Skin of body (tissue), 2 donors: ENCODE results near the gene LILRA2. TPM values are rescaled to one million over a fixed set of nuclear protein-coding genes. Genes with fewer than 3 reads are reported as not detected.
"Not testable (repeated sequence)": the region's sequence is repeated elsewhere in the genome, so short reads cannot be mapped to it uniquely, and the experiment has no call there.

Experiments
- DNase-seq: peaks from one replicate; lab custom pipeline; 2025; lab: John Stamatoyannopoulos, UW
- total RNA-seq: library from RNA; depleted of rRNA; stranded (reverse); fragments of >200 nt; gene quantifications from one replicate; pipeline ENCODE4 v1.2.3, GENCODE V29; 2014

The LILRA2 gene
- total RNA-seq, 1 donor from 2014 or later = 1.1 TPM

- not testable (repeated sequence) for DNase-seq
These were observed 1.6 kb upstream of the LILRA2 start for GRCh38 chr19:54571715-54572615.

DNA sequence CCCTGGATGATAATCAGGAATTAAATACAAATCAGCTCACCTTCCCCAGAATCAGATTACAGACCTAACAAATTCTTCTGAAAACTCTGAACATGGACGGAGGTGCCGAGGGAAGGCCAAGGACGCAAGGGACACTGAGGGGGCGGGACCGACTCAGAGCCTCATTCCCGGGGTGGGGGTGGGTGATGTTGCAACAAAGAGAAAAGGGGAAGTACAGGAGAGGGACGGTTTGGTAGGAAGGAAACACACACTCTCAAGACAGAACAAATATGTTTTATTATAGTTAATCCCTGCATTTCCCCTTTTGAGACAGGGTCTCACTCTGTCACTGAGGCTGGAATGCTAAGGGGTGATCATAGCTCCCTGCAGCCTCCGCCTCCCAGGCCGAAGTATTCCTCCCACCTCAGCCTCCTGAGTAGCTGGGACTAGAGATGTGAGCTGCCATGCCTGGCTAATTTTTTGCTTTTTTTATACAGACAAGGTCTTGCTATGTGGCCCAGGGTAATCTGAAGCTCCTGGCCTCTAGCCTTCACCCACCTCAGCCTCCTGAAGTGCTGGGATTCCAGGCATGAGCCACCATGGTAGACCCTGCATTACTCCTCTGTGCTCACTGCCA lies 786 bp upstream of the LILRA2 start:
- no peak for DNase-seq

- DNase-seq = no peak
These were observed 461 bp downstream of the LILRA2 start for GRCh38 chr19:54574051-54574450.

DNA sequence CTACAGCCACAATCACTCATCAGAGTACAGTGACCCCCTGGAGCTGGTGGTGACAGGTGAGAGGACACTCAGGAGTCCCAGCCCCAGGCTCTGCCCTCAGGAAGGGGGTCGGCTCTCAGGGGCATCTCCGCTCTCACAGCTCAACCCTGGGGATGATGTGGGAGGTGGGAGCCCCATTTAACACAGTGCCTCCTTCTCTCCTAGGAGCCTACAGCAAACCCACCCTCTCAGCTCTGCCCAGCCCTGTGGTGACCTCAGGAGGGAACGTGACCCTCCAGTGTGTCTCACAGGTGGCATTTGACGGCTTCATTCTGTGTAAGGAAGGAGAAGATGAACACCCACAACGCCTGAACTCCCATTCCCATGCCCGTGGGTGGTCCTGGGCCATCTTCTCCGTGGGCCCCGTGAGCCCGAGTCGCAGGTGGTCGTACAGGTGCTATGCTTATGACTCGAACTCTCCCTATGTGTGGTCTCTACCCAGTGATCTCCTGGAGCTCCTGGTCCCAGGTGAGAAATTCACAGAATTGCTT lies 1.0 kb downstream of the LILRA2 start:
- DNase-seq = no peak

GRCh38 chr19:54575205-54575604 lies 1.6 kb downstream of the LILRA2 start:
- DNase-seq = not testable (repeated sequence)

- DNase-seq = no peak
These were observed 2.9 kb downstream of the LILRA2 start for GRCh38 chr19:54576411-54576976.

GRCh38 chr19:54577334-54577733 lies 3.7 kb downstream of the LILRA2 start:
- DNase-seq = no peak

DNA sequence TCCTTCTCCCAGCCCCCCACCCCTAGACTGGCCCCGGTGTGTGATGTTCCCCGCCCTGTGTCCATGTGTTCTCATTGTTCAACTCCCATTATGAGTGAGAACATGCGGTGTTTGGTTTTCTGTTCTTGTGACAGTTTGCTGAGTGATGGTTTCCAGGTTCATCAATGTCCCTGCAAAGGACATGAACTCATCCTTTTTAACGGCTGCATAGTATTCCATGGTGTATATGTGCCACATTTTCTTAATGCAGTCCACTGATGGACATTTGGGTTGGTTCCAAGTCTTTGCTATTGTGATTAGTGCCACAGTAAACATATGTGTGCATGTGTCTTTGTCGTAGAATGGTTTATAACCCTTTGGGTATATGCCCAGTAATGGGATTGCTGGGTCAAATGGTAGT lies 4.7 kb downstream of the LILRA2 start:
- not testable (repeated sequence) for DNase-seq

GRCh38 chr19:54586397-54586796 lies 12.8 kb downstream of the LILRA2 start:
- no peak for DNase-seq

DNA sequence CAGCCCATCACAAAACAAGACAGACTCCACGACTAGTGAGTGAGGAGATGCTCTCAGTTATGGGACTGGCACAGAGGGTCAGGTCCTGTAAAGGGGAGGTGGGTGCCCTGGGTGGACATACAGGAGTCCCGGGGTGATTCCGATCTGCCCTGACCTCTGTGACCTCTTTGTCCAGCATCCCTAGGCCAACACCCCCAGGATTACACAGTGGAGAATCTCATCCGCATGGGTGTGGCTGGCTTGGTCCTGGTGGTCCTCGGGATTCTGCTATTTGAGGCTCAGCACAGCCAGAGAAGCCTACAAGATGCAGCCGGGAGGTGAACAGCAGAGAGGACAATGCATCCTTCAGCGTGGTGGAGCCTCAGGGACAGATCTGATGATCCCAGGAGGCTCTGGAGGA lies 13.4 kb downstream of the LILRA2 start:
- DNase-seq = no peak

DNA sequence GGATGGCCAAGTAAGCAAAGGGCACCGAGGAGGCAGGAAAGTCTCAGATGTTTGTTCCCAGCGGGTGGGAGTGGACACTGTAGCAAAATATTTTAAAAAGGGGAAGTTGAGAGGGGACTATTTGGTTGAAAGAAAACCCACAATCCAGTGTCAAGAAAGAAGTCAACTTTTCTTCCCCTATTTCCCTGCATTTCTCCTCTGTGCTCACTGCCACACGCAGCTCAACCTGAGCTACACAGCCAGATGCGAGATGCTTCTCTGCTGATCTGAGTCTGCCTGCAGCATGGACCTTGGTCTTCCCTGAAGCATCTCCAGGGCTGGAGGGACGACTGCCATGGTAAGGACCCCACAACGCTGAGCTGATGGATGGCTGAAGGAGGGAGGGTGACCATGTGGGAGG lies 19.9 kb downstream of the LILRA2 start, which contains the start of gene LILRA1:
LILRA1 (plus strand) TSS at position 188 of the 400 bp plus-strand sequence. CDS start 613 bp downstream, outside the sequence.
- not testable (repeated sequence) for DNase-seq

GRCh38 chr19:54593931-54594626 lies 20.5 kb downstream of the LILRA2 start:
- DNase-seq = not testable (repeated sequence)

GRCh38 chr19:54594737-54595136 lies 21.1 kb downstream of the LILRA2 start:
- DNase-seq = no peak

DNA sequence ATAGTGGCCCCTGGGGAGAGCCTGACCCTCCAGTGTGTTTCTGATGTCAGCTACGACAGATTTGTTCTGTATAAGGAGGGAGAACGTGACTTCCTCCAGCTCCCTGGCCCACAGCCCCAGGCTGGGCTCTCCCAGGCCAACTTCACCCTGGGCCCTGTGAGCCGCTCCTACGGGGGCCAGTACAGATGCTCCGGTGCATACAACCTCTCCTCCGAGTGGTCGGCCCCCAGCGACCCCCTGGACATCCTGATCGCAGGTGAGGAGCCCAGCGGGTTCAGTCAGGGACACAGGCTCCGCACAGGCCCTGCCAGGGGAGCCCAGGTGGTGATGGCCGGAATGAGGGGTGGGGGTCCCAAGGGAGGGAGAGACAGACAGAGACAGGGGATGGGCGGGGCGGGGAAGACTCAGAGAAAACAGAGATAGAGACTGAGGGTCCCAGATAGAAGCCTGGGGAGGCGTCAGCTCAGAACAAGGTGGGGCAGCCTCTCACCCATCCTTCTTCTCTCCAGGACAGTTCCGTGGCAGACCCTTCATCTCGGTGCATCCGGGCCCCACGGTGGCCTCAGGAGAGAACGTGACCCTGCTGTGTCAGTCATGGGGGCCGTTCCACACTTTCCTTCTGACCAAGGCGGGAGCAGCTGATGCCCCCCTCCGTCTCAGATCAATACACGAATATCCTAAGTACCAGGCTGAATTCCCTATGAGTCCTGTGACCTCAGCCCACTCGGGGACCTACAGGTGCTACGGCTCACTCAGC lies 22.3 kb downstream of the LILRA2 start:
- not testable (repeated sequence) for DNase-seq

GRCh38 chr19:54600212-54600611 lies 26.6 kb downstream of the LILRA2 start:
- DNase-seq = no peak

DNA sequence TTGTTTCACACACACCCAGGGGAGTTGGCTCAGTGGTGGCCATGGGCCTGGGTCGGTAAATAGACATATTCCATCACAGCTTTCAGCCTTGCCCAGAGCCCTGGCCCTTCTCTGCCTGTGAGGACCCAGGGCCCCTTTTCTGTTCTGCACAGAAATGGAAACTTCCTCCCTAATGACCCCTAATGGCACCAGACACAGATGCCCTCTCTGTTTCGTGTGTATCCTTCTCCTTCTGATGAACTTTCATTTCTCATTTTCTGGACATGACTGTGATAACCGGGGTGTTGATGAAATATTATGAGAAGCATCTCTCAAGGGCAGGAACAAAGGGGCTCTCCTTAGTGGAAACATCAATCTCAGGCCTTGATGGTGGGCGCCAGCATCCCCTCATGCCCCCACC lies 32.6 kb downstream of the LILRA2 start:
- no peak for DNase-seq

DNA sequence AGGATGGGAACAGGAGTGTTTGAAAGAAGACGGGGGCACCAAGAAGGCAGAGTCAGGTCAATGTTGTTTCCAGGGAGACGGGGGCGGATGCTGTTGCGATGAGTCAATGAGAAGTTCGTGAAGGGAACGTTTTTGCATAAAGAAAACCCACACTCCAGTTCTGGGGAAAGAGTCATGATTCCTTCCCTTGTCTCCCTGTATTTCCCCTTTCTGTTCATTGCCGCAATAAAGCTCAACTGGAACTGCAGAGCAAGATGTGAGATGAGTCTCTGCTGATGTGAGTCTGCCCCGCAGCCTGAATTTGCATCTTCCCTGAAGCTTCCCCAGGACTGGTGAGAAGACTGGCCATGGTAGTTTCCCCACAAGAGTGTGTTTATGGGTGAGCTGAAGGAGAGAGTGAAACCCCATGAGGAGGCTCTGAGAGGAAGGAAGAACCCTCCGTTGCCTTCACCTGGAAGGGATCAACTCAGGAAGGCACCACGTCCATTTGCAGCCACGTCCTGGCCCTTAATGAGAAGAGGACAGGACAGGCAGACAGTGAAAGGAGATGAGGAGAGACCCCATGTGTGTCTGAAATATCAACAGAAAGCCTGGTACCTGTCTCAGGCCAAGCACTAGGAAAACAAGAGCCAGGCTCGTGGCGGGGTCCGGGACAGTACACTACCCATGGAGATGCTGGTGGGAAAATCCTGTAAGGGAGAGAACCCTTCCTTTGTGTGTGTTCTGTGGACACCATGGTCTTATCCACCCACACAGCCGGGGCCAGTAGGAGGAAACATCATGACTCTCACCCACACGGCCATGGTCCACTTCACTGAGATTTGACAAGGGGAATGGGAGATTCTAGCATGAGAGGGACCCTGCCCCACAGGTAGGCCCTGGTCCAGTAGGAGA lies 33.5 kb downstream of the LILRA2 start:
- DNase-seq = no peak

DNA sequence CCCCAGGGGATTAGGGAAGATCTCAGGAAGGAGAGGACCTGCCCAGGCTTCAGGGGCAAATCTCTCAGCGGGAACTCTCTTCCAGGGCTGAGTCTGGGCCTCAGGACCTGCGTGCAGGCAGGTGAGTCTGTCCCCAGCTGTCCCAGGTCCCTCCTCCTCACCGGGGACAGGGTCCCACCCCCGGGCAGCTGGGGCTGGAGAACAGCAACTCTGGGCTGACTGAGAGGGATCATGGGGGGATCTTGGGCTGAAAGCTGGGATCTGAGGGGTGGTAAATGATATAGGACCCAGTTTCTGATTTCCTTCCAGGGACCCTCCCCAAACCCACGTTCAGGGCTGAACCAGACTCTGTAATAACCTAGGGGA lies 34.2 kb downstream of the LILRA2 start:
- DNase-seq = no peak

GRCh38 chr19:54608205-54608604 lies 34.6 kb downstream of the LILRA2 start:
- no peak for DNase-seq

DNA sequence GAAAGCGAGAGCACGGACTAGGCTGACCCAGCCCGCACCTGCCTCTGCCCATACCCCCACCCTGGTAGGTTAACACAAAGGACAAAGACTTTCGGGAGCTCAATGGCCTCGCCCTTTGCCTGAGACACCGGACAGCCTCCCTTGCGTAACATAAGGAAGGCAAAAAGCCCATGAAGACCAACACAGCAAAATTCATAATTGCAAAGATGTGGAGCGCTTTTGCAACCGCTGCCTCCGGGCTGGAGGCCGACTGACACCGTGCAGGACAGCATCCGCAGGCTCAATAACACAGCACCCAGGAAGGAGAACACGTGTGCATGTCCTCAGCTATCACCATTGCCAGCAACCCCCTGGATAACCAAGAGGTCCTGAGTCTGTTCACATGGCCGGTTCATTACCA lies 35.2 kb downstream of the LILRA2 start:
- no peak for DNase-seq
